DOHH2 (cell line): Measurements from ENCODE around the gene HSDL2.

Experiments
- H3F3A ChIP-seq: fragments of 200-600 bp; sonication (generic), shearing (Covaris generic); 2 replicates; pipeline ENCODE4 v1.6.0; 2016; ENCODE audit warnings: antibody characterized with exemption, mild to moderate bottlenecking; ENCODE audit not compliant: control insufficient read depth, insufficient read depth
- H3K27ac ChIP-seq: fragments of 200-600 bp; sonication (generic); 2 replicates; pipeline ENCODE4 v1.5.1; 2014; ENCODE audit warnings: low read depth, mild to moderate bottlenecking, low read length, moderate library complexity
- H3K27me3 ChIP-seq: fragments of 200-600 bp; sonication (generic); 2 replicates; pipeline ENCODE4 v1.6.1; 2014; ENCODE audit warnings: mild to moderate bottlenecking, low read length, mixed read lengths; ENCODE audit not compliant: control insufficient read depth
- H3K36me3 ChIP-seq: fragments of 200-600 bp; sonication (generic); 2 replicates; pipeline ENCODE4 v1.6.1; 2014; ENCODE audit warnings: mild to moderate bottlenecking, low read length, moderate library complexity, mixed read lengths; ENCODE audit not compliant: control insufficient read depth
- H3K4me1 ChIP-seq: fragments of 200-600 bp; sonication (generic); 2 replicates; pipeline ENCODE4 v1.6.1; 2014; ENCODE audit warnings: mild to moderate bottlenecking, low read length, mixed read lengths; ENCODE audit not compliant: control insufficient read depth
- H3K4me2 ChIP-seq: fragments of 200-600 bp; sonication (generic); 2 replicates; pipeline ENCODE4 v1.6.0; 2014; ENCODE audit warnings: mild to moderate bottlenecking, low read length, moderate library complexity
- H3K4me3 ChIP-seq: fragments of 200-600 bp; sonication (generic); 2 replicates; pipeline ENCODE4 v1.5.1; 2014; ENCODE audit warnings: mild to moderate bottlenecking, low read length, mixed read lengths
- H3K79me2 ChIP-seq: fragments of 200-600 bp; sonication (generic); 2 replicates; pipeline ENCODE4 v1.6.1; 2014; ENCODE audit warnings: mild to moderate bottlenecking, low read length, mixed read lengths; ENCODE audit not compliant: control insufficient read depth
- H3K9me2 ChIP-seq: fragments of 200-600 bp; sonication (generic); replicated peaks from 2 replicates; pipeline ENCODE4 v1.6.1; 2014; ENCODE audit warnings: mild to moderate bottlenecking, low read length, mixed read lengths; ENCODE audit not compliant: control insufficient read depth
- H3K9me3 ChIP-seq: fragments of 200-600 bp; sonication (generic); 2 replicates; pipeline ENCODE4 v1.6.1; 2014; ENCODE audit warnings: antibody characterized with exemption, low read length, mixed read lengths; ENCODE audit not compliant: control insufficient read depth, insufficient read depth
- H4K20me1 ChIP-seq: fragments of 200-600 bp; sonication (generic); 2 replicates; pipeline ENCODE4 v1.6.0; 2014; ENCODE audit warnings: low read depth, mild to moderate bottlenecking, antibody characterized with exemption, low read length, moderate library complexity; ENCODE audit not compliant: control insufficient read depth, insufficient read depth
- EZH2phosphoT487 ChIP-seq: fragments of 200-600 bp; sonication (generic); IDR thresholded peaks from 2 replicates; pipeline ENCODE4 v1.6.1; 2017; ENCODE audit warnings: borderline replicate concordance, mild to moderate bottlenecking, antibody characterized with exemption, low read length, moderate library complexity, mixed read lengths
- TF ChIP-seq, protein P1 (sequence below): fragments of 200-600 bp; sonication (generic); IDR thresholded peaks from one replicate; pipeline ENCODE4 v1.5.1; 2014; ENCODE audit warnings: antibody characterized with exemption, mild to moderate bottlenecking, low read depth, low read length; ENCODE audit not compliant: poor library complexity, severe bottlenecking

Gene HSDL2

DNA sequence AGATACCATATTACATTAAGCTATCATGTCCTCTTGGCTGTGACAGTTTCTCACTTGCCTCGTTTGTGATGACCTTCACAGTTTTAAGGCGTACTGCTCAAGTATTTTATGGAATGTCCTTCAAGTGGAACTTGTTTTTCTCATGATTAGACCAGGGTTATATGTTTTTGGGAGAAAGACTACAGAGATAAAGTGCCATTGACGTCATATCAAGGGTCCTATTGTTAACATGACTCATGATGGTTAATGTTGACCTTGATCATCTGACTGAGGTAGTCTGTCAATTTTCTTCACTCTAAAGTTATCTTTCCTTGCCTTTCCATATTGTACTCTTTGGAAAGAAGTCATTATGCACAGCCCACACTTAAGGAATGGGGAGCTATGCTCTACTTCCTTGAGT lies 28.7 kb upstream of the HSDL2 start:
- peaks cover 12% of the 10 kb centered on the region for H3K4me1 ChIP-seq
- no peaks in the 10 kb centered on the region for H4K20me1 ChIP-seq
- no peaks in the 10 kb centered on the region for H3K9me3 ChIP-seq
- H3K4me3 ChIP-seq: no peak overlapping the region
- no peak overlapping the region for H3K4me2 ChIP-seq
- H3F3A ChIP-seq: no peaks in the 10 kb centered on the region
- H3K27me3 ChIP-seq: peaks cover 9% of the 10 kb centered on the region; the same call in 1 of the 2 replicates
- no peaks in the 10 kb centered on the region for H3K79me2 ChIP-seq
- no peaks in the 10 kb centered on the region for H3K36me3 ChIP-seq
- H3K9me2 ChIP-seq: no peaks in the 10 kb centered on the region
- no peak overlapping the region for H3K27ac ChIP-seq
- TF ChIP-seq EZH2phosphoT487: no peak
- TF ChIP-seq, protein P1, sequence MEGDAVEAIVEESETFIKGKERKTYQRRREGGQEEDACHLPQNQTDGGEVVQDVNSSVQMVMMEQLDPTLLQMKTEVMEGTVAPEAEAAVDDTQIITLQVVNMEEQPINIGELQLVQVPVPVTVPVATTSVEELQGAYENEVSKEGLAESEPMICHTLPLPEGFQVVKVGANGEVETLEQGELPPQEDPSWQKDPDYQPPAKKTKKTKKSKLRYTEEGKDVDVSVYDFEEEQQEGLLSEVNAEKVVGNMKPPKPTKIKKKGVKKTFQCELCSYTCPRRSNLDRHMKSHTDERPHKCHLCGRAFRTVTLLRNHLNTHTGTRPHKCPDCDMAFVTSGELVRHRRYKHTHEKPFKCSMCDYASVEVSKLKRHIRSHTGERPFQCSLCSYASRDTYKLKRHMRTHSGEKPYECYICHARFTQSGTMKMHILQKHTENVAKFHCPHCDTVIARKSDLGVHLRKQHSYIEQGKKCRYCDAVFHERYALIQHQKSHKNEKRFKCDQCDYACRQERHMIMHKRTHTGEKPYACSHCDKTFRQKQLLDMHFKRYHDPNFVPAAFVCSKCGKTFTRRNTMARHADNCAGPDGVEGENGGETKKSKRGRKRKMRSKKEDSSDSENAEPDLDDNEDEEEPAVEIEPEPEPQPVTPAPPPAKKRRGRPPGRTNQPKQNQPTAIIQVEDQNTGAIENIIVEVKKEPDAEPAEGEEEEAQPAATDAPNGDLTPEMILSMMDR: no peak

DNA sequence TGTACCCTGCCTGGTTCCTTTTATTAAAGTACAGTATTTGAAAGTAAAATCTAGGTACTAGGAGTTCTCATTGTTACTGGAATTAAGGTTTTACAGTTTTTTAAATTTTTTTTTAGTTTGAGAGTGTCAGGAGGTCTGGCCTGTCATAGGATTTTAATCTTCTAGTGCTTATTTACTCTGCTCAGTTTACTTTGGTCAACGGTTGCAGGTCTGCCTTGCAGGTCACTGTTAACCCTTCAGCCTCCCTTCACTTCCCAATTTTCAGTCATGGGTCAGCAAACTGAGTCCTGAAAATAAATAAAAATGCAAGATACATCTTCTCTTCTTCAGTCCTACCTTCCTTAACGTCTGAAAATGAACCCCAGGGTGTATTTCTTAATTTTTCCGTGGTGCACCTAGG lies 27.7 kb upstream of the HSDL2 start:
- TF ChIP-seq, protein P1: no peak
- TF ChIP-seq EZH2phosphoT487: no peak
- no peak overlapping the region for H3K4me2 ChIP-seq
- H3K9me3 ChIP-seq: no peaks in the 10 kb centered on the region

DNA sequence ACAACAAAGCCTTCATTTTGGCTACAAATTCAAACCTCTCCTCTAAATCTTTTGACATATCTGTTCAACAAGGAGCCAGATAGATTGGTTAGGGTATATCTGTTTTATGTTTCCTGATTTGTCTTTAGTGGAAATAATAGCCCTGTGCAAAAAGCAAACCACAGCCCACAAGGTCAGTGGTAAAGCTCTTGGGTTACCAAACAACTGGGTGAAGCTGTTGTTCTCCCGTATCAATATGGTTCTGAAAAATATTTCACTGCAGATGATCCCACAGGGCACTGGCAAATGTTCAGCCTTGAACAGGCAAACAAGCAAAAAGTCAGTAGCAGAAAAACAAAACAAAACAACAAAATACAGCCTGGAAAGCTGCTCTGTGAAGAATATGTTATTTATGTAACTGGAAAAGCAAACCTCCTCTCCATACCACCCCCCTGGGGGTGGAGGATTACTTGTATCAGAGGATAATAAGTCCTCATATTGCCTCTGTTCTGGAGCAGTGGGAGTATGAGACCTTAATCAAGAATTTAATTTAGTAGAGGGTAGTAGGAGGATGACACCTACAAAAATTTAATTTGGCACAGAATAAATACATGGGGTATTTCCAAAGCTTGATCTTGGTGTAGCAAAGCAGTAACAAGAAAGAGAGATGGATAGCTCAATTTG lies 25.7 kb upstream of the HSDL2 start:
- Histone ChIP-seq H3K27ac (no peak overlapping the region), H3K4me2 (no peak overlapping the region), H3F3A (no peaks in the 10 kb centered on the region), H3K9me3 (no peaks in the 10 kb centered on the region), H3K27me3 (peaks cover 9% of the 10 kb centered on the region; the same call in 1 of the 2 replicates), H3K4me3 (no peak overlapping the region), H3K4me1 (no peaks in the 10 kb centered on the region), H3K36me3 (no peaks in the 10 kb centered on the region), H3K9me2 (no peaks in the 10 kb centered on the region), H3K79me2 (no peaks in the 10 kb centered on the region), H4K20me1 (no peaks in the 10 kb centered on the region)
- TF ChIP-seq, protein P1: no peak
- no peak for TF ChIP-seq EZH2phosphoT487

More for the DNA sequence above, 27.7 kb upstream of the HSDL2 start:
- H4K20me1 ChIP-seq: no peaks in the 10 kb centered on the region
- peaks cover 9% of the 10 kb centered on the region; the same call in 1 of the 2 replicates for H3K27me3 ChIP-seq
- H3K9me2 ChIP-seq: no peaks in the 10 kb centered on the region
- no peaks in the 10 kb centered on the region for H3K36me3 ChIP-seq
- no peak overlapping the region for H3K27ac ChIP-seq
- peaks cover 12% of the 10 kb centered on the region for H3K4me1 ChIP-seq
- H3K79me2 ChIP-seq: no peaks in the 10 kb centered on the region
- no peak overlapping the region for H3K4me3 ChIP-seq
- no peaks in the 10 kb centered on the region for H3F3A ChIP-seq
